ENCODE measurements around the gene SERPINB7. TPM values are rescaled to one million over a fixed set of nuclear protein-coding genes. Genes with fewer than 3 reads are reported as not detected.

The SERPINB7 gene
- total RNA-seq (2014; rRNA removed; shearing (Covaris generic)): 2.8 and 4.8 TPM in 2 replicates

DNA sequence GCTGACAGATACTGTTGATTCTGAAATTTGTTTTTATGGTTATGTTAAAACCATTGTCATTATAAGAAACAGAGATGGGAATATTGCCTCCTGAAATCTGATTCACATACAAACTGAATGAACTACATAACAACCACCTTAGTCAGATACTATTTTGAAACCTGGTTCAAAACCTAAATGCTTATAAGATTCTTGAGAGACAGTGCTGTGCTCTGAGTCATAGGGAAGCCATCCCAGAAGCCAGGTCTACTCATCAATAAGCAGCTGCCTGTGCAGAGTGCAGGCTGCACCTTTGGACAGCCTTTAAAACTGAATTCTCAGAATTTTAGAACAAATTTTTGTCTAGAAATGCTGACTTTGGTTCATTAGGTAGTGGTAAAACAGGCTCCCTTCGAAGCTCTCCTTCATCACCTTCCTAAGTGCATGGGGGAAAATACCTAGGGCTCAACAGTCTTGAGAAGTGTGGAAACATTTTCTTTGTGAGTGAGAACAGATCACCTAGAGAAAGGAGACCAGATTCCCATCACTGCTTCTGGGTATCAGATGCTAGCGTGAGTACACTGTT lies at the start of gene SERPINB7:
TSS of gene SERPINB7 (plus strand) at position 253 of the 565 bp plus-strand sequence. CDS start 6,955 bp downstream, outside the sequence.

Other genes starting within 250 kb of the SERPINB7 start
- gene SERPINB12, start 233.0 kb upstream of the SERPINB7 start, total RNA-seq (2014; rRNA removed; shearing (Covaris generic)): not detected in 2 replicates
- gene SERPINB13, start 188.1 kb upstream of the SERPINB7 start, total RNA-seq (2014; rRNA removed; shearing (Covaris generic)): not detected in 2 replicates
- not detected in 2 replicates for gene SERPINB4, start 131.2 kb upstream of the SERPINB7 start, total RNA-seq (2014; rRNA removed; shearing (Covaris generic))
- not detected in 2 replicates for gene SERPINB3, start 113.5 kb upstream of the SERPINB7 start, total RNA-seq (2014; rRNA removed; shearing (Covaris generic))
- gene SERPINB11, start 72.5 kb upstream of the SERPINB7 start, total RNA-seq (2014; rRNA removed; shearing (Covaris generic)): not detected in 2 replicates
- 0.08 and 0.34 TPM in 2 replicates for gene SERPINB2, start 112.3 kb downstream of the SERPINB7 start, total RNA-seq (2014; rRNA removed; shearing (Covaris generic))
- gene SERPINB10, start 132.5 kb downstream of the SERPINB7 start, total RNA-seq (2014; rRNA removed; shearing (Covaris generic)): not detected in 2 replicates
- not detected in 2 replicates for gene HMSD, start 173.9 kb downstream of the SERPINB7 start, total RNA-seq (2014; rRNA removed; shearing (Covaris generic))
- 22.9 and 26.9 TPM in 2 replicates for gene SERPINB8, start 194.7 kb downstream of the SERPINB7 start, total RNA-seq (2014; rRNA removed; shearing (Covaris generic))